ENCODE data around the gene AMZ1.

GRCh38 chr7:2701832-2702593 lies 14.0 kb downstream of the AMZ1 start:
- no peak for TF ChIP-seq CTCF (IDR thresholded peaks at IDR 0.05)
- no peak for TF ChIP-seq POLR2A (IDR thresholded peaks at IDR 0.05)
